HCT116 (cell line): Measurements from ENCODE around the gene GREM2. TPM values are rescaled to one million over a fixed set of nuclear protein-coding genes. Genes with fewer than 3 reads are reported as not detected.

ENCODE experiments used
- ATAC-seq: fragments of 200-7000 bp; cut with Tn5 transposase; 2 replicates; pipeline ENCODE4 v1.9.1; 2020; ENCODE audit warnings: mild to moderate bottlenecking, moderate library complexity
- BruUV-seq: library from RNA; stranded (reverse); fragments of 400-500 nt; replicated peaks from 2 replicates; lab custom pipeline; 2021; lab: Mats Ljungman, UMichigan
- CTCF ChIA-PET: fragments of 300-600 bp; sonication (Branson Sonifier 250); formaldehyde crosslinking; loops from one replicate; lab custom pipeline; 2021; ENCODE audit warnings: antibody characterized with exemption; lab: Charles Lee
- POLR2A ChIA-PET: fragments of 300-600, 350-600 bp; sonication (Branson Sonifier 250); formaldehyde crosslinking; loops from one replicate; lab custom pipeline; 2021; ENCODE audit warnings: antibody characterized with exemption; lab: Charles Lee
- RAD21 ChIA-PET, 2 experiments: fragments of 300-600 bp; sonication (Branson Sonifier 250); formaldehyde crosslinking; loops; one replicate each; lab custom pipeline; 2023; ENCODE audit warnings: low total read pairs in 2 of 2; ENCODE audit not compliant: uncharacterized antibody in 2 of 2, unreplicated experiment in 2 of 2, low non-redundant PET in 1 of 2; lab: Charles Lee
- DNase-seq: peaks from one replicate; pipeline ENCODE4 v3.0.0-alpha.2; 2010; ENCODE audit warnings: low read depth, low spot score
- H2AFZ ChIP-seq: fragments of 200-600 bp; shearing (Covaris generic), sonication (generic); 2 replicates; pipeline ENCODE4 v1.6.1; 2017; ENCODE audit warnings: low read depth, mixed run types, mixed read lengths, antibody characterized with exemption, low read length; ENCODE audit not compliant: poor library complexity, severe bottlenecking
- H3K27ac ChIP-seq: 2 replicates; pipeline ENCODE4 v1.5.1; 2012; ENCODE audit warnings: low read depth, low read length
- H3K27me3 ChIP-seq: fragments of 200-600 bp; sonication (generic); 2 replicates; pipeline ENCODE4 v1.6.1; 2016; ENCODE audit warnings: mixed run types, low read length, mixed read lengths; ENCODE audit not compliant: insufficient read depth
- H3K36me3 ChIP-seq, 2 experiments: fragments of 200-500 bp in 1 of 2; fragments of 200-600 bp in 1 of 2; sonication (Bioruptor generic) in 1 of 2; sonication (generic) in 1 of 2; 2 replicates each; pipeline versions ENCODE4 v1.5.1 to v1.6.1; 2014 to 2016; ENCODE audit warnings: low read length in 2 of 2, inconsistent platforms in 1 of 2, mixed read lengths in 1 of 2, mixed run types in 1 of 2; ENCODE audit not compliant: insufficient read depth in 2 of 2, control insufficient read depth in 1 of 2
- H3K4me1 ChIP-seq, 2 experiments: fragments of 200-600 bp in 1 of 2; sonication (generic) in 1 of 2; 2 replicates each; pipeline versions ENCODE4 v1.5.1 to v1.6.1; 2012 to 2017; ENCODE audit warnings: low read length in 2 of 2, inconsistent platforms in 1 of 2, mild to moderate bottlenecking in 1 of 2, mixed read lengths in 1 of 2, mixed run types in 1 of 2, moderate library complexity in 1 of 2; ENCODE audit not compliant: insufficient read depth in 2 of 2, control insufficient read depth in 1 of 2
- H3K4me2 ChIP-seq: fragments of 200-600 bp; sonication (generic); 2 replicates; pipeline ENCODE4 v1.6.1; 2017; ENCODE audit warnings: mixed run types, low read length, mixed read lengths
- H3K4me3 ChIP-seq, 2 experiments: fragments of 200-600 bp in 1 of 2; sonication (generic) in 1 of 2; replicated peaks in 1 of 2; 2 replicates each; pipeline ENCODE4 v1.5.1; 2011 to 2016; ENCODE audit warnings: low read length in 2 of 2, control low read depth in 1 of 2, low read depth in 1 of 2, mild to moderate bottlenecking in 1 of 2, mixed read lengths in 1 of 2, mixed run types in 1 of 2
- H3K79me2 ChIP-seq: fragments of 200-600 bp; sonication (generic); 2 replicates; pipeline ENCODE4 v1.6.1; 2017; ENCODE audit warnings: mild to moderate bottlenecking, mixed run types, low read length, moderate library complexity, mixed read lengths; ENCODE audit not compliant: insufficient read depth
- H3K9ac ChIP-seq: fragments of 200-600 bp; sonication (generic); 2 replicates; pipeline ENCODE4 v1.6.1; 2016; ENCODE audit warnings: low read length, mixed read lengths
- H3K9me2 ChIP-seq: fragments of 200-600 bp; sonication (generic), shearing (Covaris generic); 2 replicates; pipeline ENCODE4 v1.6.1; 2017; ENCODE audit warnings: mixed run types, mild to moderate bottlenecking, moderate library complexity; ENCODE audit not compliant: insufficient read depth
- H3K9me3 ChIP-seq, 2 experiments: fragments of 200-500 bp in 1 of 2; fragments of 200-600 bp in 1 of 2; sonication (Bioruptor generic) in 1 of 2; sonication (generic) in 1 of 2; 2 replicates each; pipeline ENCODE4 v1.6.1; 2014 to 2017; ENCODE audit warnings: low read length in 2 of 2, mixed read lengths in 2 of 2, inconsistent platforms in 1 of 2, low read depth in 1 of 2, mild to moderate bottlenecking in 1 of 2, mixed run types in 1 of 2, moderate library complexity in 1 of 2; ENCODE audit not compliant: control insufficient read depth in 1 of 2, insufficient read depth in 1 of 2
- H4K20me1 ChIP-seq: fragments of 200-600 bp; sonication (generic), shearing (Covaris generic); 2 replicates; pipeline ENCODE4 v1.6.1; 2017; ENCODE audit warnings: mixed run types, mild to moderate bottlenecking, moderate library complexity; ENCODE audit not compliant: insufficient read depth
- CBX3 ChIP-seq: IDR thresholded peaks from 2 replicates; pipeline ENCODE4 v1.6.1; 2012; ENCODE audit warnings: low read depth
- EZH2 ChIP-seq: fragments of 200-600 bp; sonication (generic); IDR thresholded peaks from 2 replicates; pipeline ENCODE4 v1.6.1; 2017; ENCODE audit warnings: antibody characterized with exemption, mixed run types
- RAD21 ChIP-seq: IDR thresholded peaks from 2 replicates; pipeline ENCODE4 v1.6.1; 2012; ENCODE audit warnings: low read depth, mild to moderate bottlenecking
- SIN3A ChIP-seq: IDR thresholded peaks from 2 replicates; pipeline ENCODE4 v1.6.1; 2012; ENCODE audit warnings: low read depth
- SRF ChIP-seq: IDR thresholded peaks from 2 replicates; pipeline ENCODE4 v1.6.1; 2012; ENCODE audit warnings: low read depth
- intact Hi-C: fragments of 100-400 bp; cut with micrococcal nuclease; formaldehyde crosslinking; loops from 2 replicates; pipeline ENCODE4 v1.10.0; 2022
- total RNA-seq: library from RNA; stranded (reverse); gene quantifications from one replicate; pipeline ENCODE4 v1.2.1, GENCODE V29; 2021; ENCODE audit not compliant: unreplicated experiment
- TF ChIP-seq, protein P1 (sequence below), 3 experiments: fragments of 200-600 bp in 1 of 3; sonication (generic) in 1 of 3; IDR thresholded peaks in 2 of 3; conservative IDR thresholded peaks in 1 of 3; 2 replicates each; pipeline ENCODE4 v1.5.1; 2012 to 2017; ENCODE audit warnings: low read depth in 2 of 3, low read length in 2 of 3, antibody characterized with exemption in 1 of 3, borderline replicate concordance in 1 of 3, control low read depth in 1 of 3, mild to moderate bottlenecking in 1 of 3, mixed read lengths in 1 of 3, mixed run types in 1 of 3, moderate library complexity in 1 of 3; ENCODE audit not compliant: insufficient read depth in 1 of 3
- TF ChIP-seq, protein P2 (sequence below): IDR thresholded peaks from 2 replicates; pipeline ENCODE4 v1.6.1; 2012
- TF ChIP-seq, protein P3 (sequence below): IDR thresholded peaks from 2 replicates; pipeline ENCODE4 v1.6.1; 2011; ENCODE audit warnings: mild to moderate bottlenecking, low read length, moderate library complexity; ENCODE audit not compliant: insufficient replicate concordance; ENCODE audit errors: extremely low read depth

Gene GREM2
- total RNA-seq, 1 experiment from 2014 or later: not detected

DNA sequence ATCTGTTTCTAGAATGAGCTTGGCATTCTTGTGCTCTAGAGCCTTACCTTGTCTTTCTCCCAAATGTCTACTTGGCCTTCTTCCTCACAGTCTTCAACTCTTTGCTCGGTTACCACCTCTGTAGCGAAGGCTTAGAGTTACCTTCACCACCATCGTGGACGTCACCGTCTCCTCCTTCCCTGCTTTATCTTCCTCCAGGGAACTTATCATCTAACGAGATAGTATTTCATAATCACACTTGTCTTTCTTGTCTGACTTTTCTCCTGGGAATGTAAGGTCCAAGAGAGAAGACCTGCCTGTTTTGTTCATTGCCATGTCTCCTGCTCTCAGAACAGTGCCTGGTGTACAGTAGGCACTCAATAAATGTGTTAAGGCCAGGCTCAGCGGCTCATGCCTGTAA is 115.6 kb downstream of the GREM2 start (continued):
- TF ChIP-seq, protein P1, sequence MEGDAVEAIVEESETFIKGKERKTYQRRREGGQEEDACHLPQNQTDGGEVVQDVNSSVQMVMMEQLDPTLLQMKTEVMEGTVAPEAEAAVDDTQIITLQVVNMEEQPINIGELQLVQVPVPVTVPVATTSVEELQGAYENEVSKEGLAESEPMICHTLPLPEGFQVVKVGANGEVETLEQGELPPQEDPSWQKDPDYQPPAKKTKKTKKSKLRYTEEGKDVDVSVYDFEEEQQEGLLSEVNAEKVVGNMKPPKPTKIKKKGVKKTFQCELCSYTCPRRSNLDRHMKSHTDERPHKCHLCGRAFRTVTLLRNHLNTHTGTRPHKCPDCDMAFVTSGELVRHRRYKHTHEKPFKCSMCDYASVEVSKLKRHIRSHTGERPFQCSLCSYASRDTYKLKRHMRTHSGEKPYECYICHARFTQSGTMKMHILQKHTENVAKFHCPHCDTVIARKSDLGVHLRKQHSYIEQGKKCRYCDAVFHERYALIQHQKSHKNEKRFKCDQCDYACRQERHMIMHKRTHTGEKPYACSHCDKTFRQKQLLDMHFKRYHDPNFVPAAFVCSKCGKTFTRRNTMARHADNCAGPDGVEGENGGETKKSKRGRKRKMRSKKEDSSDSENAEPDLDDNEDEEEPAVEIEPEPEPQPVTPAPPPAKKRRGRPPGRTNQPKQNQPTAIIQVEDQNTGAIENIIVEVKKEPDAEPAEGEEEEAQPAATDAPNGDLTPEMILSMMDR (IDR thresholded peaks at IDR 0.05 in 2 of 3, conservative IDR thresholded peaks at IDR 0.05 in 1 of 3; ENCODE audit: borderline replicate concordance in 1 of 3, insufficient read depth in 1 of 3, low read depth in 2 of 3, low read length in 2 of 3): no peak
- no peak for TF ChIP-seq SIN3A
- no peak for TF ChIP-seq CBX3
- TF ChIP-seq EZH2: no peak

DNA sequence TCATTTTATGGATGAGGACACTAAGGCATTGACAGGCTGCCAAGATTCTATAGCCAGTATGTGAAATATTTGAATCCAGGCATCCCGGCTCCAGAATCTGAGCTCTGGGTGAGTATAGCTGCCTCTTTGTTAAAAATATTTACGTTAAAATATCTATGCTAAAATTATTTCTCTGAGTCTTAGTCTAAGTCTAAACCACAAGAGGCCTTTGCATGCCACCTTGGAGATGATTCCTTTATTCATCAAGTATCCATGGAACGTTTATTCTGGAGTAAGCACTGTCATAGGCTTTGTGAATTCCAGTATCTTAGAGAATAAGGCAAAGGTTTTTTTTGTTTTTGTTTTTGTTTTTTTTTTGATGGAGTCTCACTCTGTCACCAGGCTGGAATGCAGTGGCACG is 116.4 kb downstream of the GREM2 start:
- TF ChIP-seq, protein P2, sequence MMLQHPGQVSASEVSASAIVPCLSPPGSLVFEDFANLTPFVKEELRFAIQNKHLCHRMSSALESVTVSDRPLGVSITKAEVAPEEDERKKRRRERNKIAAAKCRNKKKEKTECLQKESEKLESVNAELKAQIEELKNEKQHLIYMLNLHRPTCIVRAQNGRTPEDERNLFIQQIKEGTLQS: no peak
- TF ChIP-seq, protein P3, sequence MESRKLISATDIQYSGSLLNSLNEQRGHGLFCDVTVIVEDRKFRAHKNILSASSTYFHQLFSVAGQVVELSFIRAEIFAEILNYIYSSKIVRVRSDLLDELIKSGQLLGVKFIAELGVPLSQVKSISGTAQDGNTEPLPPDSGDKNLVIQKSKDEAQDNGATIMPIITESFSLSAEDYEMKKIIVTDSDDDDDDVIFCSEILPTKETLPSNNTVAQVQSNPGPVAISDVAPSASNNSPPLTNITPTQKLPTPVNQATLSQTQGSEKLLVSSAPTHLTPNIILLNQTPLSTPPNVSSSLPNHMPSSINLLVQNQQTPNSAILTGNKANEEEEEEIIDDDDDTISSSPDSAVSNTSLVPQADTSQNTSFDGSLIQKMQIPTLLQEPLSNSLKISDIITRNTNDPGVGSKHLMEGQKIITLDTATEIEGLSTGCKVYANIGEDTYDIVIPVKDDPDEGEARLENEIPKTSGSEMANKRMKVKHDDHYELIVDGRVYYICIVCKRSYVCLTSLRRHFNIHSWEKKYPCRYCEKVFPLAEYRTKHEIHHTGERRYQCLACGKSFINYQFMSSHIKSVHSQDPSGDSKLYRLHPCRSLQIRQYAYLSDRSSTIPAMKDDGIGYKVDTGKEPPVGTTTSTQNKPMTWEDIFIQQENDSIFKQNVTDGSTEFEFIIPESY: no peak
- TF ChIP-seq SRF: no peak
- no peak for TF ChIP-seq CBX3
- TF ChIP-seq RAD21: no peak
- TF ChIP-seq, protein P1 (IDR thresholded peaks at IDR 0.05 in 2 of 3, conservative IDR thresholded peaks at IDR 0.05 in 1 of 3; ENCODE audit: borderline replicate concordance in 1 of 3, insufficient read depth in 1 of 3, low read depth in 2 of 3, low read length in 2 of 3): no peak
- ChIA-PET CTCF (no interaction called here), POLR2A (no interaction called here), RAD21 (no interaction called here)
- no peaks in the 10 kb centered on the region for H3K36me3 ChIP-seq
- H3K4me3 ChIP-seq: no peak overlapping the region
- no peaks in the 10 kb centered on the region for H3K27me3 ChIP-seq
- H3K9ac ChIP-seq: no peak overlapping the region
- intact Hi-C loops: no loop called here
- no TSS peak for BruUV-seq
- no peak overlapping the region for H3K27ac ChIP-seq
- DNase-seq: no peak
- ATAC-seq: no peak
- no peaks in the 10 kb centered on the region for H3K4me1 ChIP-seq
- H3K4me2 ChIP-seq: no peak overlapping the region
- peaks cover 10 to 12% of the 10 kb centered on the region in 2 experiments; a peak in 2 of 4 replicates for H3K9me3 ChIP-seq
- H2AFZ ChIP-seq: no peak overlapping the region
- no peaks in the 10 kb centered on the region for H3K79me2 ChIP-seq
- no peaks in the 10 kb centered on the region for H4K20me1 ChIP-seq
- no peaks in the 10 kb centered on the region for H3K9me2 ChIP-seq
